Measurements from ENCODE around the gene AGPS. TPM values are rescaled to one million over a fixed set of nuclear protein-coding genes. Genes with fewer than 3 reads are reported as not detected.

AGPS gene
- polyA plus RNA-seq, 1 of the 3 experiments (the other 2 are of a cell fraction), result 10.9 TPM

DNA sequence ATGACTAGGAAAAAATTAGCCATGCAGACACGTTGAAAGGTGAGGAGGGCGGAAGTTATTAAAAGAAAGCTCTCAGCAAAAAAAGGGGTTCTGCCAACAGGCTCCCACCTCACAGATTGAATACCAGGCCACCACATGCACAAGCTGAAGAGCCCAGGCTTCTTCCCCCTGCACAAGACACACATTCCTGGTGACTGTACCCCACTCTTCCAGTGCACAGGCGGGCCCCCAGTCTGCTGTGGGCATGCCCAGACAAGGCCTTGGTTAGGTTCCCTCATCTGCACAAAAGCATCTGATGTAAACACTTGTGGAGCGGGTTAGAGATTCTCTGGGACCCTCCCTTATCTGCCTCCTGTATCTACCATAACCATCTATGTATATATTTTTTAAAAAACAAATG is 81.7 kb downstream of the AGPS start:
- TF ChIP-seq RXRA (IDR thresholded peaks at IDR 0.05; ENCODE audit: borderline replicate concordance, low read depth), result no peak
- TF ChIP-seq MEF2A (IDR thresholded peaks at IDR 0.05; ENCODE audit: borderline replicate concordance, low read depth), result no peak
- no peak for TF ChIP-seq TEAD4 (IDR thresholded peaks at IDR 0.05; ENCODE audit: borderline replicate concordance, insufficient read depth)
- TF ChIP-seq, protein P1, sequence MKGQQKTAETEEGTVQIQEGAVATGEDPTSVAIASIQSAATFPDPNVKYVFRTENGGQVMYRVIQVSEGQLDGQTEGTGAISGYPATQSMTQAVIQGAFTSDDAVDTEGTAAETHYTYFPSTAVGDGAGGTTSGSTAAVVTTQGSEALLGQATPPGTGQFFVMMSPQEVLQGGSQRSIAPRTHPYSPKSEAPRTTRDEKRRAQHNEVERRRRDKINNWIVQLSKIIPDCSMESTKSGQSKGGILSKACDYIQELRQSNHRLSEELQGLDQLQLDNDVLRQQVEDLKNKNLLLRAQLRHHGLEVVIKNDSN (IDR thresholded peaks at IDR 0.05; ENCODE audit: borderline replicate concordance, low read depth), result no peak
- no peak for TF ChIP-seq NRF1 (IDR thresholded peaks at IDR 0.05; ENCODE audit: low read depth, low read length)
- TF ChIP-seq NFIC (IDR thresholded peaks at IDR 0.05; ENCODE audit: borderline replicate concordance), result no peak
- no peak for TF ChIP-seq ELF1 (IDR thresholded peaks at IDR 0.05)
- no peak for TF ChIP-seq JUND (IDR thresholded peaks at IDR 0.05)
- TF ChIP-seq FOXM1 (IDR thresholded peaks at IDR 0.05; ENCODE audit: low read depth), result no peak
- TF ChIP-seq SMC3 (IDR thresholded peaks at IDR 0.05; ENCODE audit: low read depth, low read length), result no peak
- TF ChIP-seq POLR2AphosphoS5 (IDR thresholded peaks at IDR 0.05; ENCODE audit: low read depth, low read length), result no peak
- TF ChIP-seq RFX5 (IDR thresholded peaks at IDR 0.05; ENCODE audit: low read length), result no peak
- TF ChIP-seq TCF12 (IDR thresholded peaks at IDR 0.05), result no peak
- TF ChIP-seq, protein P2, sequence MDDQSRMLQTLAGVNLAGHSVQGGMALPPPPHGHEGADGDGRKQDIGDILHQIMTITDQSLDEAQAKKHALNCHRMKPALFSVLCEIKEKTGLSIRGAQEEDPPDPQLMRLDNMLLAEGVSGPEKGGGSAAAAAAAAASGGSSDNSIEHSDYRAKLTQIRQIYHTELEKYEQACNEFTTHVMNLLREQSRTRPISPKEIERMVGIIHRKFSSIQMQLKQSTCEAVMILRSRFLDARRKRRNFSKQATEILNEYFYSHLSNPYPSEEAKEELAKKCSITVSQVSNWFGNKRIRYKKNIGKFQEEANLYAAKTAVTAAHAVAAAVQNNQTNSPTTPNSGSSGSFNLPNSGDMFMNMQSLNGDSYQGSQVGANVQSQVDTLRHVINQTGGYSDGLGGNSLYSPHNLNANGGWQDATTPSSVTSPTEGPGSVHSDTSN (IDR thresholded peaks at IDR 0.05), result no peak
- no peak for DNase-seq
- H3K4me2 ChIP-seq, result no peak overlapping the region
- CTCF ChIA-PET, result interaction anchor here (1.0 to 2.0 kb wide), 4 partner anchors 9 to 309 kb away, joined by 4 to 7 read pairs (median 4); no protein-coding TSS in a partner anchor
- POLR2A ChIA-PET, result no interaction called here
- H3K9me3 ChIP-seq, result peaks cover 41% of the 10 kb centered on the region
- WGBS (ENCODE audit: low lambda C conversion rate), result 97% methylated on average over 3 of the region's 4 CpGs
- no peak overlapping the region for H3K4me3 ChIP-seq (ENCODE audit: low read depth in 2 of 2, low read length in 1 of 2)
- H3K27me3 ChIP-seq (ENCODE audit: insufficient read depth), result no peaks in the 10 kb centered on the region
- no peaks in the 10 kb centered on the region for H4K20me1 ChIP-seq (ENCODE audit: insufficient read depth)
- peaks cover 49 to 71% of the 10 kb centered on the region in 2 experiments for H3K36me3 ChIP-seq (replicated peaks in 1 of 2; ENCODE audit: control insufficient read depth in 1 of 2, insufficient read depth in 2 of 2, low read length in 1 of 2)
- no peak overlapping the region for H3K9ac ChIP-seq
- H3K79me2 ChIP-seq (ENCODE audit: insufficient read depth), result peaks cover 3% of the 10 kb centered on the region
- H3K27ac ChIP-seq (ENCODE audit: low read depth in 2 of 2, low read length in 1 of 2), result peak overlapping the region in 1 of 2 experiments; percentile 39; a peak in 2 of 4 replicates
- H3F3A ChIP-seq (replicated peaks; ENCODE audit: insufficient read depth), result peaks cover 16% of the 10 kb centered on the region
- no peak overlapping the region for H2AFZ ChIP-seq (ENCODE audit: low read depth)
- H3K4me1 ChIP-seq (ENCODE audit: control insufficient read depth in 1 of 2, insufficient read depth in 2 of 2, low read depth in 1 of 2, low read length in 1 of 2), result peaks cover 0 to 7% of the 10 kb centered on the region in 2 experiments; a peak in 2 of 4 replicates
- H3K9me2 ChIP-seq, result no peaks in the 10 kb centered on the region

DNA sequence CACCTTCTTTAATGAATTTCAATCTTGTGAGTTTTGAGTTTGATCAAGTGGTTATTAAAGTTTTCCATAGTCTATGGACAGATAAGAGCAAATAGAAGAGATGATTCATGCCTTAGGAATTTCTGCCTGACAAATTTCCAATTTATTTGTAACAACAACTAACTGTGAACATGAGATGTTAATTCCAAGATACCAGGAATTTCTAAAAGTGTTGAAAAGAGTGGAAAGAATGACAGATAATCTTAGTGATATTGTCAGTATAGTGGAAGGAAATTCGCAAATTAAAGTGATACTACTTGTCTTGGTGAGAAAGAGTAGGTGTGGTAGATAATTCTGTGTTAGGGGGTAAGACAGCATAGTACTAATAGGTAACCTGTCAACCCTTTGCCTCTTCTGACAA is 82.4 kb downstream of the AGPS start:
- WGBS (ENCODE audit: low lambda C conversion rate), result 96% methylated on average over 1 of the region's 1 CpG
- no peak overlapping the region for H3K4me2 ChIP-seq
- CTCF ChIA-PET, result interaction anchor here (0.7 to 2.0 kb wide), 5 partner anchors 15 to 310 kb away, joined by 3 to 7 read pairs (median 4); no protein-coding TSS in a partner anchor

More for the DNA sequence above, 82.4 kb downstream of the AGPS start:
- DNase-seq, result no peak
- Histone ChIP-seq H4K20me1 (ENCODE audit: insufficient read depth) (no peaks in the 10 kb centered on the region), H3K4me3 (ENCODE audit: low read depth in 2 of 2, low read length in 1 of 2) (no peak overlapping the region), H3K27me3 (ENCODE audit: insufficient read depth) (no peaks in the 10 kb centered on the region), H3K9me3 (peaks cover 41% of the 10 kb centered on the region), H3K79me2 (ENCODE audit: insufficient read depth) (peaks cover 3% of the 10 kb centered on the region), H3K9ac (no peak overlapping the region), H3K36me3 (replicated peaks in 1 of 2; ENCODE audit: control insufficient read depth in 1 of 2, insufficient read depth in 2 of 2, low read length in 1 of 2) (peaks cover 43 to 72% of the 10 kb centered on the region in 2 experiments), H2AFZ (ENCODE audit: low read depth) (no peak overlapping the region), H3K27ac (ENCODE audit: low read depth in 2 of 2, low read length in 1 of 2) (no peak overlapping the region; a peak in 1 of 4 replicates), H3F3A (replicated peaks; ENCODE audit: insufficient read depth) (peaks cover 16% of the 10 kb centered on the region), H3K9me2 (no peaks in the 10 kb centered on the region), H3K4me1 (ENCODE audit: control insufficient read depth in 1 of 2, insufficient read depth in 2 of 2, low read depth in 1 of 2, low read length in 1 of 2) (peaks cover 0 to 7% of the 10 kb centered on the region in 2 experiments; a peak in 2 of 4 replicates)
- POLR2A ChIA-PET, result no interaction called here
- TF ChIP-seq ELF1 (IDR thresholded peaks at IDR 0.05) (no peak), NFIC (IDR thresholded peaks at IDR 0.05; ENCODE audit: borderline replicate concordance) (peak; percentile 13; the same call in 1 of the 2 replicates), POLR2AphosphoS5 (IDR thresholded peaks at IDR 0.05; ENCODE audit: low read depth, low read length) (no peak), JUND (IDR thresholded peaks at IDR 0.05) (0 out of 2 replicates have a peak, but pooled peaks have one; percentile 31), MXI1 (IDR thresholded peaks at IDR 0.05; ENCODE audit: low read depth, low read length) (no peak), TEAD4 (IDR thresholded peaks at IDR 0.05; ENCODE audit: borderline replicate concordance, insufficient read depth) (no peak)
- TF ChIP-seq, protein P2 (IDR thresholded peaks at IDR 0.05), result peak; percentile 27; the same call in 1 of the 2 replicates
- TF ChIP-seq, protein P3, sequence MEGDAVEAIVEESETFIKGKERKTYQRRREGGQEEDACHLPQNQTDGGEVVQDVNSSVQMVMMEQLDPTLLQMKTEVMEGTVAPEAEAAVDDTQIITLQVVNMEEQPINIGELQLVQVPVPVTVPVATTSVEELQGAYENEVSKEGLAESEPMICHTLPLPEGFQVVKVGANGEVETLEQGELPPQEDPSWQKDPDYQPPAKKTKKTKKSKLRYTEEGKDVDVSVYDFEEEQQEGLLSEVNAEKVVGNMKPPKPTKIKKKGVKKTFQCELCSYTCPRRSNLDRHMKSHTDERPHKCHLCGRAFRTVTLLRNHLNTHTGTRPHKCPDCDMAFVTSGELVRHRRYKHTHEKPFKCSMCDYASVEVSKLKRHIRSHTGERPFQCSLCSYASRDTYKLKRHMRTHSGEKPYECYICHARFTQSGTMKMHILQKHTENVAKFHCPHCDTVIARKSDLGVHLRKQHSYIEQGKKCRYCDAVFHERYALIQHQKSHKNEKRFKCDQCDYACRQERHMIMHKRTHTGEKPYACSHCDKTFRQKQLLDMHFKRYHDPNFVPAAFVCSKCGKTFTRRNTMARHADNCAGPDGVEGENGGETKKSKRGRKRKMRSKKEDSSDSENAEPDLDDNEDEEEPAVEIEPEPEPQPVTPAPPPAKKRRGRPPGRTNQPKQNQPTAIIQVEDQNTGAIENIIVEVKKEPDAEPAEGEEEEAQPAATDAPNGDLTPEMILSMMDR (IDR thresholded peaks at IDR 0.05), result no peak

All from SK-N-SH (cell line).